ENCODE measurements around the gene CTIF. TPM values are rescaled to one million over a fixed set of nuclear protein-coding genes. Genes with fewer than 3 reads are reported as not detected.

Gene CTIF
- total RNA-seq, 1 experiment from 2014 or later = 26.5 TPM

DNA sequence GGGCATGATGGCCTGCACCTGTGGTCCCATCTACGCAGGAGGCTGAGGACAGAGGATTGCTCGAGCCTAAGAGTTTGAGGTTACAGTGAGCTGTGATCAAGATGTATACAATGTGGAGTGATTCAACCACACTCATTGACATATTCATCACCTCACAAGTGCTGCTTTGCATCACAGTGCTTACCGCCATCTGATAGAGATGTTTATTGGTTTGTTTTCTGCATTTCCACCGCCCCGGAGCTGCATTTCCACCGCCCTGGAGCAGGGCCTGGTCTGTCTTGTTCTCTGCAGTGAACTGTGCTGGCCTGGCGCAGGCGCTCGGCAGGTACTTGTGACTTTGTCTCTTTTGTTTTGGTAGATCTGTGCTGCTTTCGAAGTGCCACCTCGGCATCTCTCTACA, 315.9 kb downstream of the CTIF start:
- ChIA-PET CTCF (no interaction called here), POLR2A (no interaction called here)
- no peaks in the 10 kb centered on the region for H3K9me3 ChIP-seq (ENCODE audit: control insufficient read depth, insufficient read depth, low read depth, low read length)
- intact Hi-C loops (cut with micrococcal nuclease; ENCODE audit: unreplicated experiment) (no loop called here), in situ Hi-C loops (cut with HindIII; ENCODE audit: low pct_unique_long_range_greater_than_20kb, low sequenced_read_pairs) (no loop called here)
- BruUV-seq (replicated peaks) = no TSS peak
- H3K27me3 ChIP-seq (ENCODE audit: control insufficient read depth, insufficient read depth, low read length) = no peaks in the 10 kb centered on the region
- H3K4me3 ChIP-seq (ENCODE audit: low read depth in 2 of 2, low read length in 2 of 2) = no peak overlapping the region
- no peak for ATAC-seq
- peaks cover 3% of the 10 kb centered on the region for H3K4me1 ChIP-seq (ENCODE audit: control insufficient read depth, insufficient read depth, low read length)
- no peak overlapping the region for H3K27ac ChIP-seq (ENCODE audit: low read length)
- TF ChIP-seq, protein P1, sequence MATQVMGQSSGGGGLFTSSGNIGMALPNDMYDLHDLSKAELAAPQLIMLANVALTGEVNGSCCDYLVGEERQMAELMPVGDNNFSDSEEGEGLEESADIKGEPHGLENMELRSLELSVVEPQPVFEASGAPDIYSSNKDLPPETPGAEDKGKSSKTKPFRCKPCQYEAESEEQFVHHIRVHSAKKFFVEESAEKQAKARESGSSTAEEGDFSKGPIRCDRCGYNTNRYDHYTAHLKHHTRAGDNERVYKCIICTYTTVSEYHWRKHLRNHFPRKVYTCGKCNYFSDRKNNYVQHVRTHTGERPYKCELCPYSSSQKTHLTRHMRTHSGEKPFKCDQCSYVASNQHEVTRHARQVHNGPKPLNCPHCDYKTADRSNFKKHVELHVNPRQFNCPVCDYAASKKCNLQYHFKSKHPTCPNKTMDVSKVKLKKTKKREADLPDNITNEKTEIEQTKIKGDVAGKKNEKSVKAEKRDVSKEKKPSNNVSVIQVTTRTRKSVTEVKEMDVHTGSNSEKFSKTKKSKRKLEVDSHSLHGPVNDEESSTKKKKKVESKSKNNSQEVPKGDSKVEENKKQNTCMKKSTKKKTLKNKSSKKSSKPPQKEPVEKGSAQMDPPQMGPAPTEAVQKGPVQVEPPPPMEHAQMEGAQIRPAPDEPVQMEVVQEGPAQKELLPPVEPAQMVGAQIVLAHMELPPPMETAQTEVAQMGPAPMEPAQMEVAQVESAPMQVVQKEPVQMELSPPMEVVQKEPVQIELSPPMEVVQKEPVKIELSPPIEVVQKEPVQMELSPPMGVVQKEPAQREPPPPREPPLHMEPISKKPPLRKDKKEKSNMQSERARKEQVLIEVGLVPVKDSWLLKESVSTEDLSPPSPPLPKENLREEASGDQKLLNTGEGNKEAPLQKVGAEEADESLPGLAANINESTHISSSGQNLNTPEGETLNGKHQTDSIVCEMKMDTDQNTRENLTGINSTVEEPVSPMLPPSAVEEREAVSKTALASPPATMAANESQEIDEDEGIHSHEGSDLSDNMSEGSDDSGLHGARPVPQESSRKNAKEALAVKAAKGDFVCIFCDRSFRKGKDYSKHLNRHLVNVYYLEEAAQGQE (IDR thresholded peaks at IDR 0.05; ENCODE audit: insufficient read depth in 1 of 2, low read depth in 2 of 2, low read length in 1 of 2) = no peak
- TF ChIP-seq TCF7L2 (IDR thresholded peaks at IDR 0.05; ENCODE audit: low read depth, low read length) (no peak), SIN3A (IDR thresholded peaks at IDR 0.05; ENCODE audit: borderline replicate concordance, insufficient read depth, low read depth, low read length) (no peak), POLR2AphosphoS5 (IDR thresholded peaks at IDR 0.05; ENCODE audit: low read depth, low read length) (no peak)
- TF ChIP-seq, protein P2, sequence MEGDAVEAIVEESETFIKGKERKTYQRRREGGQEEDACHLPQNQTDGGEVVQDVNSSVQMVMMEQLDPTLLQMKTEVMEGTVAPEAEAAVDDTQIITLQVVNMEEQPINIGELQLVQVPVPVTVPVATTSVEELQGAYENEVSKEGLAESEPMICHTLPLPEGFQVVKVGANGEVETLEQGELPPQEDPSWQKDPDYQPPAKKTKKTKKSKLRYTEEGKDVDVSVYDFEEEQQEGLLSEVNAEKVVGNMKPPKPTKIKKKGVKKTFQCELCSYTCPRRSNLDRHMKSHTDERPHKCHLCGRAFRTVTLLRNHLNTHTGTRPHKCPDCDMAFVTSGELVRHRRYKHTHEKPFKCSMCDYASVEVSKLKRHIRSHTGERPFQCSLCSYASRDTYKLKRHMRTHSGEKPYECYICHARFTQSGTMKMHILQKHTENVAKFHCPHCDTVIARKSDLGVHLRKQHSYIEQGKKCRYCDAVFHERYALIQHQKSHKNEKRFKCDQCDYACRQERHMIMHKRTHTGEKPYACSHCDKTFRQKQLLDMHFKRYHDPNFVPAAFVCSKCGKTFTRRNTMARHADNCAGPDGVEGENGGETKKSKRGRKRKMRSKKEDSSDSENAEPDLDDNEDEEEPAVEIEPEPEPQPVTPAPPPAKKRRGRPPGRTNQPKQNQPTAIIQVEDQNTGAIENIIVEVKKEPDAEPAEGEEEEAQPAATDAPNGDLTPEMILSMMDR (IDR thresholded peaks at IDR 0.05) = no peak
- no peak for DNase-seq (ENCODE audit: low read depth, low spot score)
- no peaks in the 10 kb centered on the region for H3K36me3 ChIP-seq (ENCODE audit: control insufficient read depth, insufficient read depth, low read length)

DNA sequence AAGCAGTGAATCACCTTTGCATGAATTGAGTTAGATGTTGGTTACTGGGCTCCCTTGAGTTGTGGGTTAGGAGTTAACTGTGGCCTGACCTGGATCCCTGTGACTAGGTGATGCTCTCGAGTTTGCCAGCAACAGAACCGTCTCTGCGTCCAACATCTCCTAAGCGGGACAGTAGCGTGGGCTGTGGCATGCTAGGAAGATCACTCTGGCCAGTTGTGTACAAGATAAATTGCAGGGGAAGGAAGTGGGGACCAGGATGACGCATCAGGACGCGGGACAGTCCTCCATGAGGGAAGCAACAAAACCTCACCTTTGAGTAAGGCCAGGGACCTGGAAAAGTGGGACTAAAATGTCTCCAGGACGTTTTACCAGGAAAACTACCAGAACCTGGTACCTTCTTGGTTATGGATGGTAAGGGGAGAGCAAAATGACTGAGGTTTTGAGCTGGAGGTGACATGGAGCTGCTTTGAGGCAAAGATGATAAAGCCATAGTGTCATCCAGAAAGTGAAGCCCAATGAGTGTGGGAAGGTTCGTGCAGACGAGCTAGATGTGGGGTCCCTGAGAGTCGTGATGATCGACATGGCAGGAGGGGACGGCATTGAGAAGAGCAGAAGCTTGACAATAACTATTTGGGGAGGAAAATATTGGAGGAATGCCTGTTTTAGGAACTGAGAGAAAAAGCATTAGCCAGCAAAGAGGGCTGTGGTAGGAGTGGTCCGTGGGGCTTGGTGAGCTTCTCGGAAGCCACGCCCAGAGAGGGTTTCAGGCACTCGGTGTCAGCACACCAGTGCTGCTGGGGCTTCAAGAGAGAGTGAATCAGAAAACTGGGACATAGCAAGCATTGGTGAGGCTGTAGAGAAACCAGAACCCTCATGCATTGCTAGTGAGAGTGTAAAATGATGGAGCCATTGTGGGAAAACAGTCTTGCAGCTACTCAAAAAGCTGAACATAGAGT, 316.9 kb downstream of the CTIF start:
- no TSS peak for BruUV-seq (replicated peaks)
- ATAC-seq = no peak
- intact Hi-C loops (cut with micrococcal nuclease; ENCODE audit: unreplicated experiment) = no loop called here
- no peaks in the 10 kb centered on the region for H3K9me3 ChIP-seq (ENCODE audit: control insufficient read depth, insufficient read depth, low read depth, low read length)
- no peak for DNase-seq (ENCODE audit: low read depth, low spot score)
- no peak overlapping the region for H3K4me3 ChIP-seq (ENCODE audit: low read depth in 2 of 2, low read length in 2 of 2)
- H3K27me3 ChIP-seq (ENCODE audit: control insufficient read depth, insufficient read depth, low read length) = no peaks in the 10 kb centered on the region
- POLR2A ChIA-PET = no interaction called here
- CTCF ChIA-PET = interaction anchor here (0.6 kb wide), 1 partner anchor 13 kb away, joined by 4 read pairs; no protein-coding TSS in a partner anchor
- TF ChIP-seq, protein P1 (IDR thresholded peaks at IDR 0.05; ENCODE audit: insufficient read depth in 1 of 2, low read depth in 2 of 2, low read length in 1 of 2) = no peak
- TF ChIP-seq, protein P2 (IDR thresholded peaks at IDR 0.05) = no peak
- TF ChIP-seq POLR2AphosphoS5 (IDR thresholded peaks at IDR 0.05; ENCODE audit: low read depth, low read length) = no peak
- no peak for TF ChIP-seq TCF7L2 (IDR thresholded peaks at IDR 0.05; ENCODE audit: low read depth, low read length)
- TF ChIP-seq SIN3A (IDR thresholded peaks at IDR 0.05; ENCODE audit: borderline replicate concordance, insufficient read depth, low read depth, low read length) = no peak
- peaks cover 3% of the 10 kb centered on the region for H3K4me1 ChIP-seq (ENCODE audit: control insufficient read depth, insufficient read depth, low read length)
- no peak overlapping the region for H3K27ac ChIP-seq (ENCODE audit: low read length)
- H3K36me3 ChIP-seq (ENCODE audit: control insufficient read depth, insufficient read depth, low read length) = no peaks in the 10 kb centered on the region
- in situ Hi-C loops (cut with HindIII; ENCODE audit: low pct_unique_long_range_greater_than_20kb, low sequenced_read_pairs) = no loop called here
